ENCODE data around the gene MRPS7.
"Not testable (repeated sequence)": the region's sequence is repeated elsewhere in the genome, so short reads cannot be mapped to it uniquely, and the experiment has no call there.

The MRPS7 gene

DNA sequence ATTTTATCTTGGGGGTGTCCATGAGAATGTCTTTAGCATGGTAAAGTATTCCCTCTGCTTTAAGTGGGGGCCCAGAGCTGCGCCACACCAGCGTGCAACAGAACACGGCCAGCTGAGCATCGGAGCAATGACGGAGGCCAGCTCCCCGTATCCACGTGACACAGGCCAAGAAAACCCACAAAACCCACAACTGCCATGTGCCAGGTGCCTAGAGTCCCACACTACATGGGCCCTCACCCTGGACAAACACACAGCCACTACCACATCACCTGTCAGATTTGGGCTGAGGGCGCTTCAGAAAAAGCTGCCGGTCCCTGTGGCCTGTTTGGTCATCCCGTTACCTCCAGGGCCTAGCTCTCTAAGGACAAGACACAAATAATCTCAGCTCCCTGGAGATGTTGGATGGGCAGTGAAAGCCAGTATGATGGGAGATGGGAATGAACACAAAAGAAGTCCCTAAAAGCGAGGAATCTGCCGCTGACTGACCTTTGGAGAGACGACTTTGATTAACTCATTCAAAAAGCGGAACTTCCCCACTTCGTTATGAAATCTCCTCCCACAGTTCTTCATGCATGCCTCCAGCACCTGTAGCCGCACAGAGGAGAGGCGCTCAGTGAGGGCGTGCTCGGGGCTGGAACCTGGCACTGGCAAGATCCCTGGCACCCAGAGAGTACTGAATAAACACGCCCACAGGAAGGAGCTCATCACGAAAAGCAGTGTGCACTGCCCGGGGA, 17.4 kb upstream of the MRPS7 start:
- DNase-seq (ENCODE audit: low read depth) = no peak

DNA sequence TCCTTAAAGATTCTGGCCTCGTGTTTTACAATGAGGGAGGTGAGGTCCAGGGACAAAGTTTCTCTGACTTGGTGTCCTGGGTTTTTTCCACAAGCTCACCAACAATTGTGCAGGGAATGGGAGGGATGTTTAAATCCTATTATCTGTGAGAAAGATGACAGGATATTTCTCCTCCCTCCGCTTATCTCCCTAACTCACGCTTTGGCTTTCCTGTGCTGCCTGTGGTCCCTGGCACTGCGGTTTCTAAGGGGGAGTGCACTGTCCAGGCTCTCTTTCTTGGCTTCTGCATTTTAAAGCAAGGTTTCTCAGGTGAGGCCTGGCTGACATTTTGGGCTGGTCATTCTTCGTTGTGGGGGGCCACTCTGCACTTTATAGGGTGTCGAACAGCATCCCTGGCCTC, 16.7 kb upstream of the MRPS7 start:
- no peak for DNase-seq (ENCODE audit: low read depth)

DNA sequence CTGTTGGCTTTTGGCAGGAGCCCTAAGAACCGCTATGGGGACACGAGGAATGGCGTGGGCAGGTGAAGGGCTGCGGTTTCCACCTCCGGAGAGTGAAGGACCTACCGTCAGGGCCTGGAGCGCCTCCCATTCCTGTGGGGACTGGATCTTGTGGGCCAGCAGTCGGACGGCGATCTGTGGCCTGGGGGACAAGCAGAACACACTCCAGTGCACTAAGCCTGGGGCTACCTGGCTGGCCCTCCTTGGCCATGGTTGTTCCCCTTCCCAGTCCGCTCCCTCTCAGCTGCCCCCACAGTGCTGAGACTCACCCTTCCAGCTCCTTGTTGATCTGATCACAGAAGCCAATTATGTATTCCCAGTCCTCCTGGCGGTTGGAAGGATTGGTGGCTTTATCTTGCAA, 15.3 kb upstream of the MRPS7 start:
- no peak for DNase-seq (ENCODE audit: low read depth)

DNA sequence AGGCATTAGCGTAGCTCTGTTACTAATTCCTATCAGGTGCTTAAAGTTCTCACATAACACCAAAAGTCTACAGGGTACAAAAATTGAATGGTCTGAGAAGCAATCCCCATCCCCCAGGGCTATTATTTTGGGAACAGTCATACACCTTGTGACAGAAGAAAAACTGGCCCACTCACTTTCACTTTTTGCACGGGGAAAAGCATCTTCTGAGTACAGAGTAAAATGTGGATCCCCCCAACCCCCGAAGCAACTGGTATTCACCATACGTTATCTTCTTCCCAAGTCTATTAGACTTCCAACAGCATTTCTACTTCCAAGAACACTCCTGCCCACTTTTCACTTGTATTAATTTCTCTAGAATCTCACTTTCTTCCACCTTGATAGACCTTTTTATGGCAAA, 12.1 kb upstream of the MRPS7 start:
- no peak for DNase-seq (ENCODE audit: low read depth)

DNA sequence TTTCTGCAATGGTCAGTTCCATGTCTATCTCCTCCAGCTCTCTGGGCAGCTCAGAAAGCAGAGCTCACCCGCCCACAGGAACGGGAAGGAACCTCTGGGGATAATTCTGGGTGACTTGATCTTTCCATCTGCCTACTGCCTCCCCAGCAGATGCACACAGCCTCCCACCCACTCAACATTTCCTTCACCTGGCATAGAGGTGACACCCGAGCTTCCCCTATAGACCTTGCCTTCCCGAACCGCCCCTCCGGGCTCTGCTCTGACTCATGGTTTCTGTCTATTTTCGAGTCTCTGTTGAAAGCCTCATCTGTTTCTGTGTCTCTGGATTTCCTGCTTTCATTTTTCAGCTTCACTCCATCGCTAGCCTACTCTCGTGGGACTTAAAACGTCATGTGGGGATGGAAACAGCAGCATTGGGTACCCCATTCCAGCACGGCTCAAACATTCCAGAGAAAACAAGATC, 11.6 kb upstream of the MRPS7 start:
- DNase-seq (ENCODE audit: low read depth) = peak; percentile 26

DNA sequence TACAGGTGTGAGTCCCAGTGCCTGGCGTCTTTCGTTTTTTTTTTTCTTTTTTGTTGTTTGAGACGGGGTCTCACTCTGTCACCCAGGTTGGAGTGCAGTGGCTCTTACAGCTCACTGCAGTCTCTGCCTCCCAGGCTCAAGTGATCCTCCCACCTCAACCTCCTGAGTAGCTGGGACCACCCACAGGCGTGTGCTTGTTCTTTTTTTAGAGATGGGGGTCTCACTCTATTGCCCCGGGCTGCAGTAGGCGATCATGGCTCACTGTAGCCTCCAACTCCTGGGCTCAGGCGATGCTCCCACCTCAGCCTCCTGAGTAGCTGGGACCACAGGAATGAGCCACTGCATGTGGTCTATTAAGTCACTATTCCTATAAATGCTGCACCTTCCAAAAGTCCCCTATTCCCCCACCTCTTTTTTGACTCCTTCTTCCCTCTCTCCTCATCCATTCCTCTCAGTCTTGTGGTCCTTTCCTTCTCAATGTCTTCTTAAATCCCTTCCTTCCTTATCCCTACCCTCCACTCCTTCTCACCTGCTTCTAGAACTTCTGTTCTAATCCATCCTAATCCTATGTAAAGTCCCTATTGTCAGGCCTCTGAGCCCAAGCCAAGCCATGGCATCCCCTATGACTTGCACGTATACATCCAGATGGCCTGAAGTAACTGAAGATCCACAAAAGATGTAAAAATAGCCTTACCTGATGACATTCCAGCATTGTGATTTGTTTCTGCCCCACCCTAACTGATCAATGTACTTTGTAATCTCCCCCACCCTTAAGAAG, 9.5 kb upstream of the MRPS7 start:
- DNase-seq (ENCODE audit: low read depth) = no peak

DNA sequence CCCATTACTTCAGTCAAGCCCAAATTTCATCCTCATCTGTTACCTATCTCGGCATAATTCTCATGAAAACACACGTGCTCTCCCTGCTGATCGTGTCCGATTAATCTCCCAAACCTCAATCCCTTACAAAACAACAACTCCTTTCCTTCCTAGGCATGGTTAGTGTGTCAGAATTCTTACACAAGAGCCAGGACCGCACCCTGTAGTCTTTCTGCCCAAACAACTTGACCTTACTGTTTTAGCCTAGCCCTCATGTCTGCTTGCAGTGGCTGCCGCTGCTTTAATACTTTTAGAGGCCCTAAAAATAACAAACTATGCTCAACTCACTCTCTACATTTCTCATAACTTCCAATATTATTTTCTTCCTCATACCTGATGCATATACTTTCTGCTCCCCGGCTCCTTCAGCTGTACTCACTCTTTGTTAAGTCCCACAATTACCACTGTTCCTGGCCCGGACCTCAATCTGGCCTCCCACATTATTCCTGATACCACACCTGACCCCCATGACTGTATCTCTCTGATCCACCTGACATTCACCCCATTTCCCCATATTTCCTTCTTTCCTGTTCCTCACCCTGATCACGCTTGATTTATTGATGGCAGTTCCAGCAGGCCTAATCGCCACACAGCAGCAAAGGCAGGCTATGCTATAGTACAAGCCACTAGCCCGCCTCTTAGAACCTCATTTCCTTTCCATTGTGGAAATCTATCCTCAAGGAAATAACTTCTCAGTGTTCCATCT, 5.6 kb upstream of the MRPS7 start:
- DNase-seq (ENCODE audit: low read depth) = not testable (repeated sequence)

DNA sequence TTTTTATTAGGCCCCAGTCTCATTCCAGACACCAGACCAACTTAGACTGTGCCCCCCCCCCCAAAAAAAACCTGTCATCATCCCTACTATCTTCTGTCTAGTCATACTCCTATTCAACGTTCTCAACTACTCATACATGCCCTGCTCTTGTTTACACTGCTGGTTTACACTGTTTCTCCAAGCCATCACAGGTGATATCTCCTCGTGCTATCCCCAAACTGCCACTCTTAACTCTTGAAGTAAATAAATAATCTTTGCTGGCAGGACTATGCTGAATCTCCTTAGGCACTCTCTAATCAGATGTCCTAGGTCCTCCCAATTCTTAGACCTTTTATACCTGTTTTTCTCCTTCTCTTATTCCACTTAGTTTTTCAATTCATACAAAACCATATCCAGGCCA, 4.5 kb upstream of the MRPS7 start:
- not testable (repeated sequence) for DNase-seq (ENCODE audit: low read depth)

DNA sequence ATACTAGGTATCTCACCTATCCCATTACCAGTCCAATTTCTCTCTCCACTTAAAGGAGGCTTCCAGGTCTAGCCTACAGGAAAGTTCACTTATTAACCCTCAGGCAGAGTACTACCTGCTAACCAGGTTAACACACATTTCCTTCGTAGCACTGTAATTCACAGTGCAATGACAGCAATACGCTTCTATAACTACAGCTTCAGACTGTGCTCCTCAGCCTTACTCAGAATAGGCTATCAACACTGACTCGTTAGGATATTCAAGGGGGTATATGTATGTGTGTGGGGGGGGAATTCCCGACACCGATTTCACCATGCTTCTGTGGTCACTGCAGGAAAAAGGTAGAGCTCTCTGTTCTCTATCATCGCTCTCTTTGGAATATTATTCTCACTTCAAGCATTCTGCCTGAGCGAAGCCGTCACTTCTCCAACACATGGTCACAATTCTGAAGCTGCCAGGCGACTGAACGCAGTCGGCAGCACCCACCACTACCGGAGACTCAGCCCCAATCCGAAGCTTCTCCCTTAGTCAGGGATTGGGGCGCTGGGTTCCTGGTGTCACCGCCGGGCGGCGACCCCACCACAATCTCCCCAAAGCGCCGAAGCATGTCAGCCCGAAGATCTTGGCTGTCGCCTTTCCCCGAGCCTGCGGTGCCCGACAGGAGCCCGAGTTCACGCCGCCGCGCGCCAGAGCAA, 891 bp upstream of the MRPS7 start:
- DNase-seq (ENCODE audit: low read depth) = no peak

DNA sequence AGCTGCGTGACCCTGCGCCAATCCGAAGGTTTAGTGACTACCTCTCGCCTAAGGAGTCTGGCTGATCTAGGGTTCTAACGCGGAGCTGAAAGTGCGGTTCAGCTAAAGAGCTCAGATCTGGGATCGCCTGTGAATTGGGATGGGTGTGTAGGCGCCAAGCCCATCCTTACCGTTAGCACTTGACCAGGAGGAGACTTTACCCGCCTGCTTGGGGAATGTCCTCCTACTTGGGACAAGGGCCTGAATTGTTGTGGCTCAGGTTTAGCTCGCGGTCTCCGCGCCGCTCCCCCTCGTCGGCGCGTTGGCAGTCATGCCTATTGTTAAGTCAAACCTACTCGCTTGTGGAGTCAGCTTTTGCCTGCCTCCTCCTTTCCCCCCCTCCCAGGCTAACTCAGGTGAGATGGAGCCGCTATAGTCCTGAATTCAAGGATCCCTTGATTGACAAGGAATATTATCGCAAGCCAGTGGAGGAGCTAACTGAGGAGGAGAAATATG, 480 bp downstream of the MRPS7 start:
- no peak for DNase-seq (ENCODE audit: low read depth)

DNA sequence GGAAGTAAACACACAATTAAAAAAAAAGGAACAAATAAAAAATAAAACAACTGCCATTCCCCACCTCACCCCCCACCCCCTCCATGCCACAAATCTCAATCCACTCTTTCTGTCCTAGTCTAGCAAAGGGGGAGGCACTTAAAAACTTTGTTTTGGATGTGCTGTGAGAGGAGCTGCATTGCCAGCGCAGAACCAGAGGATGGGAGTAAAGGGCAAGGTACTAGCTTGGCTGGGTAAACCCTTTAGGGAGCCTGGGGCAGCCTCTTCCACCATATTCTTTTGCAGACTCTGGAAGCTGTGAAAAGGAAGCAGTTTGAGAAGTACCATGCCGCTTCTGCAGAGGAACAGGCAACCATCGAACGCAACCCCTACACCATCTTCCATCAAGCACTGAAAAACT, 1.4 kb downstream of the MRPS7 start:
- DNase-seq (ENCODE audit: low read depth) = no peak

DNA sequence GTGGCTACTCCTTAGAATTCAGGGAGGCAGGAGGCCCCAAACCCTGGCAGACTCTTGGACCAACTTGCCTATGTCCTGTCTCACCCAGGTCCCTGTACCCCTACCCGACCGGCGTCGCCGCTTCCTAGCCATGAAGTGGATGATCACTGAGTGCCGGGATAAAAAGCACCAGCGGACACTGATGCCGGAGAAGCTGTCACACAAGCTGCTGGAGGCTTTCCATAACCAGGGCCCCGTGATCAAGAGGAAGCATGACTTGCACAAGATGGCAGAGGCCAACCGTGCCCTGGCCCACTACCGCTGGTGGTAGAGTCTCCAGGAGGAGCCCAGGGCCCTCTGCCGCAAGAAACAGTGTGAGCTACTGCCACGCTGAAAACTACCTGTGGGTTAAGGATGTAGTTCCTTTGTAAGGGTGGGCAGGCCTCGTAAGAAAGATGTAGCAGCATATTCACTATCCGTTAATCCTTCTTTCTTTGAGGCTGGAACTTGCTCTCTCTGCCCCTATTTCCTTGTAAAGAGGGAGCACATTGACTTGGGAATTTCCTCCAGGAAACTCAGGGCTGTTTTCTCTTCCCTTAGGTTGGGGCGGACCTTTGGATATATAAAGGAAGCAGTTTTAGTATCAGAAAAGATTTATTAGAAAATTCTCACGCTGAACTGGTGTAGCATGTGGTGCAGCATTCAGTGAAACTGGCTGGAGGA, 4.1 kb downstream of the MRPS7 start:
- DNase-seq (ENCODE audit: low read depth) = no peak

DNA sequence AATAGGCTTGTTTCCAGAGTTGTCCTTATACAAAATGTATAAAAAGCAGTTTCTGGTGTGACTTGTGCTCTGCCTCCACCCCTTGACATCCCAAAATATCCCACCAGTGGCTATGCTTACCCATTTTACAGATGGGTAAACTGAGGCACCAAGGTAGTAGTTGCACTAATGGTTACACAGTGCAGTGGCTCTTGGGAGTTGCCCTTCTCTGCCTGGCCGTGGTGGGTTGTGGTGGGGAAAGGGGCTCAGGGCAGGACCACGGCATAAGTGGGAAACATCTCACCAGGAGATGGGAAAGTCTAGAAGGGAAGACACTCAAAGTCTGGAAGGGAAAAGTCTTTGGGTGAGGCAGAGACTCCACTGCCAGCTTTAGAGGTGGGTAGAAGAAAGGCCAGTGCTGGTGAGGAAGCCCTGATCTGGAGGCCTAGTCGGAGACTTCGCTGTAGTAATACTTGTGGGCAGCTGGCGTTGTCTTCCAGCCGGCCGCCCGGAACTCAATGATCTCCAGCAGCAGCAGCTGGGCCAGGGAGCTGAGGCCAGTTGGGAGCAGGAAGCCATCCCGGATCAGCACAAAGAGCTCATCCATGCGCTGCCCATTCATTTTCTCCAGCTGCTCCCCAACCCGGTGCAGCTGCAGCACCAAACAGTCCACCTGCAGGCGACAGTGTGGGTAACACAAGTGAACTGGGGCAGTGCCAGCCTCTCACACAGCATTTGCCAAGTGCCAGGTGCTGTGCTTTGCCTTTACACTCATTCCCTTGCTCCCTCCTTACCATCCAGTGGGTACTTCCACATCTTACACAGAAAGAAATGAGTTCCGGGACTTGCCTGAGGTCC, 4.9 kb downstream of the MRPS7 start:
- DNase-seq (ENCODE audit: low read depth) = no peak

DNA sequence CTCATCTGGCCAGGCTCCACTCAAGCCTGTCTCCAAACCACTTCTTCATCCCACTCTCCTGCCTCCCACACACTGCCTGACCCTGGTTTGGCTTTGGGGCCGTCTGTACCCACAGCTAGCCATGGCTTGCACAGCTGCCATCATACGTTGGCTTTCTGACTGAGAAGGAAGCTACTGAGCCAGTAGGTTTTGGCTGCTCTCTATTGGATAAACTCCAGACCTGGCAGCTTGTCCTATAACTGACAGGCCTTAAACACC, 5.4 kb downstream of the MRPS7 start:
- DNase-seq (ENCODE audit: low read depth) = no peak

DNA sequence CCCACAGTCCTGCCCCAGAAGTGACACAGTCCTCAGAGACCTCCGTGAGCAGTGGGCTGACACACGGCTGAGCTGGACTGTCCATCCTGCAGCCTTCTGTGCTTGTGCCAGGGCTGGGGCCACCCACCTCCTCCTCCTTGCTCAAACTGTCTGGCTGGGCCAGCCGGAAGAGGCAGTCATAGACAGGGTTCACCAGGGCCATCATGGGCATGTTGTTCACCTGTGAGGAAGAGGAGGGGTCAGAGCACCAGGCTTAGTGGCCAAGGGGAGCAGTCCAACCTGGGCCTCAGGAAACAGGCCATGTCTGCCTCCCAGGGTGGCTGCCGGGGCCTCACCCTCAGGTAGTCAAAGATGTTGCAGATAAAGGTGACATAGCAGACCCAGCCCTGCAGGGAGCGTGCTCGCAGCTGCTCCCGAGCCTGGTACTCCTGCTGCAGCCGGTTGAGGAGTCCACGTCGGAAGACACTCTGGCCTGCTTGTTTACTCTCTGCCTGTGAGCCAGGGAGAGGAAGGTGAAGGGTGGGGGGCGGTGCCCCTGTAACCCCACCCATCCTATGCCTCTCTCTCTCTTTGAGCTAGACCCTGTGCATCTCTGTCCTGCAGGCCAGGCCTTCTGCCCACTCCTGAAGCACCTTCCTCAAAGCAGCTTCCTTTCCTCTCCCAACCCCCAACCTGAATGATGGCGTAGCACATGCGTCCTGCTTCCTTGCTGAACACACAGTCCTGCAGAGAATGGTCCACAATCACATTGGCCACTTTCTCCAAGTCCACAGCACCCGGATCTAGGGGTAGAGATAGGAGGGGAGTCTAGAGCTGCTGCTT, 5.9 kb downstream of the MRPS7 start:
- no peak for DNase-seq (ENCODE audit: low read depth)

DNA sequence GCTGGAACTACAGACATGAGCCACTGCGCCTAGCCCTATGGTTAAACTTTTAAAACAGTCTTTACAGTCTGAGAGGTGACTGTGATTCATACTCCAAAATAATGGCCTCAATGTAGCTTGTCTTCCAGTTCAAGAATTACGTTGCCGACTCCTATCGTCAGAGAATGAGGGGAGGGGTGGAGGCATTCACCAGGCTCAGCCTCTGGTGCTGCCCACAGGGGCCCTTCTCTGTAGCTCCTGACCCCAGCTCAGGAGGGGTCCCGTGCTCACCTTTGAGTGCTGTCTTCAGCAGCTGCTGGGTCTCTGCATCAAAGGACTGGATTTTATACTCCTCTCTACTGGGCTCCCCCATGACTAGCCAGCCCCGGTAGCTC, 8.2 kb downstream of the MRPS7 start:
- peak; percentile 18 for DNase-seq (ENCODE audit: low read depth)

DNA sequence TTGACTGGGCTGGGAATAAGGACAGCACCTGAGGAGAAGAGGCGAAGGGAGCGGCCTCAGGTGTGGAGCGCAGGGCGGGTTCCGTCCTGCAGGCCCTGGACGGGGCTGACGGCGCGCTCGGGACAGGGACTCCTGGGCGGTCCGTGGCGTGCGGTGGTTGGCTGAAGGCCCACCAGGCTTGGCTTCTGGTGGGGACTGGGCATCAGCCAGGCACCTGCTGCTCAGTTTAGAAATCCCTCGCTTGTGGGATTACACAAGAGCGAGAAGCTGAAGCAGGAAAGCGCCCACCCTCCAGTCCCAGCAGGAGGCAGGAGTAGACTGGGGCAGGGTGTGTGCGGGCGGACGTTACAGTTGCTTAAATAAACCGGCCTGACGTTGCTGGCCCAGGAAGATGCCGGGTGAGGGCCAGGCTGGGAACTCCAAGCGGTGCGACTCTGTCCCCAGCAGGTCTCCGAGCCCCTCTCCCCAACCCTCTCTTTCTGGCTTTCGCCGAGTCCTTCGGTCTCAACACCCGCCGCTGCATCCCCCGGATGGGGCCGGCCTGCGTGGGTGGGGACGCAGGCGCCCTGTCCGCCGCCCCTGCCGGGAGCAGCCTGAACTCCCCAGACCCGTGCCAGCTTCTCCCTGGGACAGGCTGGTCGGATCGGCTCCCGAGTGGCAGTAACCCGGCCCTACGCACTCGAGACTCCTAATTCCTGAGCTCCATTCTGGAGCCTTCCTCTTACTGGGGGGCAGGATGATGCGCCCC, 8.7 kb downstream of the MRPS7 start:
- peak; percentile 78 for DNase-seq (ENCODE audit: low read depth)

DNA sequence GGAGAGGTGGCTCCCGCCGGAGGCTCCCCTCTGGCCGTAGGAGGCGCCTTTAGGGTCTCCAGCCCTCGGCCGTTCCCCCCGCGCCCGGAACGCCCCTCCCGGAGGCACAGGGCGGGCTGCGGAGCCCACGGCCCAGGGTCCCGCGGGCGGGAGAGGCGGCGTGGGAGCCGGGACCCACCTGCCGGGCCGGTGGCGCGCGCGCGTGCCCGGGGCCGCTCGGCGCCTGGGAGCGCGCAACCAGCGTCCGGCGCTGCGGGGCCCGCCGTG, 9.2 kb downstream of the MRPS7 start, which contains the start of gene MIF4GD:
MIF4GD (minus strand) TSS at position 266 of the 267 bp plus-strand sequence. CDS start 1,036 bp downstream, outside the sequence.
- no peak for DNase-seq (ENCODE audit: low read depth)

DNA sequence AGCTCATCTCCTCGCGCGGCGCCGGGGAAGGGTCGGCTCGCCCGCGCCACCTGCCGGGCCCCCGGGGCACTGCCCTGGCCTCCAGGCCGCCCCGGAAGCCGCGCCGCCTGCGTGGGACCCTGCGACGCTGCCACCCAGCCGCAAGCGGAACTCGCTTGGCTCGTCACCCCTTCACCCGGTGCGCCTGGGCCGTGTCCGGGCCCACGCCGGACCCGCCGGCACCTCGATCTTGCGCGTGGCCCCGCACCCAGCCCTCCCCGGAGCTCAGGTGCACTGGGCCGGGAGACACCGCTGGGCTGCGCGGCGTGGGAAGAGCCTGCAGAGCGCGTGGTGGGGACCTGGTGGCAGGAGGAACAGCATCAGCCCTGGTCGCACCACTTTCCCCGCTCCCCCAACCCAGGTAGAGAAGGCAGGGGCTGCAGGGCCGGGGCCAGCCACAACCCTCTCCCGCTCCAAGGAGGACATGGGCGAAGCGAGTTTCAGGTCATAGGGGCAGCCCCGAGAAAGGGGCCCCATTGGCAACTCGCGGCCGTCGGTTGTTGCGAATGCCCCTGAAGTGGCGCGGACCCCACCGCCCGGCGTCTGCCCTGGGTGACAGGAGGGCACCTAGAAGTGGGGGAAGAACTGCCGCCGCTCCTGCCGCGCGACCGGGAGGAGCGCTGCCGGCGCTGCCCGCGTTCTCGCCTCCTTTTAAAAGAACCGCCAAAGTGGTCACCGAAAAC, 9.7 kb downstream of the MRPS7 start:
- DNase-seq (ENCODE audit: low read depth) = peak; percentile 72

Data from EH (cell line).